H1 (cell line): Measurements from ENCODE around the gene SMARCD2. TPM values are rescaled to one million over a fixed set of nuclear protein-coding genes. Genes with fewer than 3 reads are reported as not detected.

Experiments used
- CTCF ChIA-PET: fragments of 300-600 bp; sonication (Branson Sonifier 250); formaldehyde crosslinking; loops from one replicate; lab custom pipeline; 2021; ENCODE audit not compliant: partially characterized antibody; lab: Charles Lee
- POLR2A ChIA-PET: fragments of 300-600 bp; sonication (Branson Sonifier 250); formaldehyde crosslinking; loops from one replicate; lab custom pipeline; 2021; ENCODE audit warnings: inconsistent platforms; ENCODE audit not compliant: partially characterized antibody; lab: Charles Lee
- DNase-seq, 2 experiments: peaks; one replicate each; pipeline versions ENCODE4 v3.0.0 to v3.0.0-alpha.2; 2010 to 2022; ENCODE audit warnings: low spot score in 2 of 2, low read depth in 1 of 2, mixed read lengths in 1 of 2
- FAIRE-seq: peaks from 2 replicates; lab custom pipeline; 2011; peaks lifted over from hg19 to GRCh38; lab: Jason Lieb, UNC
- H2AFZ ChIP-seq: 2 replicates; pipeline ENCODE4 v1.8.1; 2012; ENCODE audit warnings: low read length, inconsistent platforms
- H2AK5ac ChIP-seq: 2 replicates; pipeline ENCODE4 v1.6.1; 2013; ENCODE audit warnings: low read depth, low read length
- H2BK120ac ChIP-seq: replicated peaks from 2 replicates; pipeline ENCODE3; 2013; ENCODE audit warnings: low read depth, low read length, inconsistent platforms
- H2BK12ac ChIP-seq: 2 replicates; pipeline ENCODE4 v1.6.1; 2013; ENCODE audit warnings: low read depth, low read length
- H2BK15ac ChIP-seq: 2 replicates; pipeline ENCODE4 v1.6.1; 2013; ENCODE audit warnings: low read length
- H2BK20ac ChIP-seq: 2 replicates; pipeline ENCODE4 v1.6.1; 2013; ENCODE audit warnings: low read length
- H2BK5ac ChIP-seq: 2 replicates; pipeline ENCODE4 v1.6.1; 2013; ENCODE audit warnings: low read depth, low read length
- H3K14ac ChIP-seq: 2 replicates; pipeline ENCODE4 v1.6.1; 2013; ENCODE audit warnings: inconsistent platforms; ENCODE audit not compliant: insufficient read length
- H3K18ac ChIP-seq: 2 replicates; pipeline ENCODE4 v1.6.1; 2013; ENCODE audit warnings: low read length; ENCODE audit errors: extremely low read depth
- H3K23ac ChIP-seq: 2 replicates; pipeline ENCODE4 v1.6.1; 2013; ENCODE audit warnings: inconsistent platforms; ENCODE audit not compliant: insufficient read length
- H3K23me2 ChIP-seq: 2 replicates; pipeline ENCODE4 v1.6.1; 2013; ENCODE audit warnings: low read depth, low read length
- H3K27ac ChIP-seq: 2 replicates; pipeline ENCODE4 v1.6.1; 2011; ENCODE audit warnings: low read depth, low read length, inconsistent platforms
- H3K27me3 ChIP-seq, 4 experiments: replicated peaks in 1 of 4; 1 replicate in 1 of 4; 2 replicates in 3 of 4; pipeline versions ENCODE4 v1.6.1 to v1.8.1; 2011 to 2013; ENCODE audit warnings: low read length in 3 of 4, mild to moderate bottlenecking in 3 of 4, inconsistent platforms in 2 of 4, mixed read lengths in 2 of 4, moderate library complexity in 1 of 4; ENCODE audit not compliant: control insufficient read depth in 3 of 4, insufficient read depth in 3 of 4; ENCODE audit errors: extremely low read depth in 1 of 4
- H3K36me3 ChIP-seq, 4 experiments: 2 replicates each; pipeline versions ENCODE4 v1.6.1 to v1.8.1; 2011 to 2013; ENCODE audit warnings: mild to moderate bottlenecking in 4 of 4, low read length in 3 of 4, moderate library complexity in 2 of 4, control low read depth in 1 of 4, inconsistent platforms in 1 of 4; ENCODE audit not compliant: insufficient read depth in 4 of 4, control insufficient read depth in 2 of 4
- H3K4ac ChIP-seq: replicated peaks from 2 replicates; pipeline ENCODE3; 2013; ENCODE audit warnings: low read length, low read depth, mixed read lengths, inconsistent platforms; ENCODE audit not compliant: insufficient read length
- H3K4me1 ChIP-seq, 4 experiments: replicated peaks in 1 of 4; 1 replicate in 1 of 4; 2 replicates in 3 of 4; pipeline versions ENCODE4 v1.6.1 to v1.8.1; 2011 to 2013; ENCODE audit warnings: low read length in 3 of 4, inconsistent platforms in 2 of 4, mixed read lengths in 1 of 4; ENCODE audit not compliant: insufficient read depth in 4 of 4, control insufficient read depth in 3 of 4
- H3K4me2 ChIP-seq, 2 experiments: 2 replicates each; pipeline versions ENCODE4 v1.6.1 to v1.8.1; 2011 to 2013; ENCODE audit warnings: low read depth in 2 of 2, low read length in 2 of 2, control low read depth in 1 of 2, inconsistent platforms in 1 of 2, mild to moderate bottlenecking in 1 of 2; ENCODE audit not compliant: insufficient read depth in 1 of 2
- H3K4me3 ChIP-seq, 4 experiments: fragments of 200-600, 300-600 bp in 1 of 4; sonication (generic), shearing (Covaris generic), sonication (Bioruptor Twin) in 1 of 4; 2 replicates each; pipeline versions ENCODE4 v1.5.1 to v1.8.1; 2011 to 2016; ENCODE audit warnings: low read length in 4 of 4, low read depth in 3 of 4, control low read depth in 2 of 4, inconsistent platforms in 2 of 4, mild to moderate bottlenecking in 2 of 4, mixed read lengths in 1 of 4, moderate library complexity in 1 of 4; ENCODE audit not compliant: insufficient read depth in 2 of 4; ENCODE audit errors: extremely low read depth in 1 of 4
- H3K56ac ChIP-seq: replicated peaks from 2 replicates; pipeline ENCODE3; 2013; ENCODE audit warnings: low read depth, mild to moderate bottlenecking, mixed read lengths, low read length, inconsistent platforms; ENCODE audit not compliant: insufficient read length
- H3K79me1 ChIP-seq: 2 replicates; pipeline ENCODE4 v1.6.1; 2013; ENCODE audit warnings: low read depth, low read length, control low read depth
- H3K79me2 ChIP-seq, 2 experiments: 2 replicates each; pipeline versions ENCODE4 v1.6.1 to v1.8.1; 2012 to 2013; ENCODE audit warnings: low read length in 2 of 2, mild to moderate bottlenecking in 2 of 2, inconsistent platforms in 1 of 2; ENCODE audit not compliant: insufficient read depth in 2 of 2, control insufficient read depth in 1 of 2
- H3K9ac ChIP-seq, 4 experiments: replicated peaks in 1 of 4; 1 replicate in 1 of 4; 2 replicates in 3 of 4; pipeline versions ENCODE4 v1.6.1 to v1.8.1; 2011 to 2013; ENCODE audit warnings: low read depth in 3 of 4, low read length in 3 of 4, control low read depth in 2 of 4, mild to moderate bottlenecking in 2 of 4, moderate library complexity in 2 of 4, inconsistent platforms in 1 of 4; ENCODE audit errors: extremely low read depth in 1 of 4
- H3K9me3 ChIP-seq, 2 experiments: 2 replicates each; pipeline versions ENCODE4 v1.6.1 to v1.8.1; 2012 to 2013; ENCODE audit warnings: mild to moderate bottlenecking in 2 of 2, moderate library complexity in 2 of 2, control low read depth in 1 of 2, inconsistent platforms in 1 of 2, low read depth in 1 of 2, low read length in 1 of 2, mixed read lengths in 1 of 2; ENCODE audit not compliant: insufficient read depth in 2 of 2
- H4K20me1 ChIP-seq, 2 experiments: replicated peaks in 1 of 2; 2 replicates each; pipeline versions ENCODE3 to v1.8.1; 2011 to 2013; ENCODE audit warnings: inconsistent platforms in 2 of 2, low read length in 2 of 2, mild to moderate bottlenecking in 1 of 2; ENCODE audit not compliant: insufficient read depth in 2 of 2, control insufficient read depth in 1 of 2
- H4K5ac ChIP-seq: 2 replicates; pipeline ENCODE4 v1.6.1; 2013; ENCODE audit warnings: low read length, low read depth, mixed read lengths, inconsistent platforms; ENCODE audit not compliant: insufficient read length
- H4K8ac ChIP-seq: 2 replicates; pipeline ENCODE4 v1.8.0; 2013; ENCODE audit warnings: mild to moderate bottlenecking, moderate library complexity, low read length, inconsistent platforms; ENCODE audit not compliant: insufficient read depth; ENCODE audit errors: extremely low read depth
- H4K91ac ChIP-seq: replicated peaks from 2 replicates; pipeline ENCODE3; 2013; ENCODE audit warnings: low read length, mixed read lengths, inconsistent platforms; ENCODE audit not compliant: insufficient read length
- ASH2L ChIP-seq: fragments of 200-600, 300-600 bp; sonication (generic); IDR thresholded peaks from one replicate; pipeline ENCODE4 v1.7.1; 2017; ENCODE audit warnings: low read length
- FOSL1 ChIP-seq: IDR thresholded peaks from 2 replicates; pipeline ENCODE4 v1.6.1; 2011; ENCODE audit warnings: mild to moderate bottlenecking, low read depth, low read length, moderate library complexity; ENCODE audit not compliant: insufficient read depth
- SRF ChIP-seq: IDR thresholded peaks from 2 replicates; pipeline ENCODE4 v1.6.1; 2011; ENCODE audit warnings: mild to moderate bottlenecking, low read depth, low read length, moderate library complexity
- WGBS, 2 experiments: shearing (Covaris generic) in 1 of 2; methylation state at CpG; one replicate each; pipeline versions ENCODE4 v1.1.6 to v1.1.7; 2013 to 2015; ENCODE audit warnings: low lambda C conversion rate in 2 of 2, mixed read lengths in 2 of 2, inconsistent platforms in 1 of 2, low coverage in 1 of 2, missing lambda C conversion rate in 1 of 2; ENCODE audit not compliant: insufficient replicate concordance in 2 of 2, insufficient coverage in 1 of 2, insufficient read length in 1 of 2; ENCODE audit errors: extremely low coverage in 1 of 2, missing lambda C conversion rate in 1 of 2; 5-methylcytosine and 5-hydroxymethylcytosine counted together
- polyA plus RNA-seq, 7 experiments: library from polyadenylated mRNA; depleted of rRNA in 3 of 7; stranded (reverse) in 5 of 7; unstranded in 2 of 7; fragments of >200 nt in 5 of 7; fragments of 200-250 nt in 2 of 7; gene quantifications; 1 replicate in 5 of 7; 2 replicates in 1 of 7; 4 replicates in 1 of 7; pipeline versions ENCODE4 v1.2.1 to v1.2.3, GENCODE V29; 2011 to 2013; ENCODE audit warnings: missing spikeins in 2 of 7, mixed read lengths in 2 of 7
- total RNA-seq: library from RNA; stranded (reverse); fragmentation: NEBNext Ultra II Directional; extraction: Animal tissue kit (Norgen Biotek cat#: 25700); gene quantifications from 2 replicates; pipeline ENCODE4 v1.2.1, GENCODE V29; 2021

The SMARCD2 gene
- total and polyA plus RNA-seq, 2 of the 8 experiments (the other 6 are each of a cell fraction or from before 2014, with no cell fraction given), result 90.0 to 92.2 TPM

DNA sequence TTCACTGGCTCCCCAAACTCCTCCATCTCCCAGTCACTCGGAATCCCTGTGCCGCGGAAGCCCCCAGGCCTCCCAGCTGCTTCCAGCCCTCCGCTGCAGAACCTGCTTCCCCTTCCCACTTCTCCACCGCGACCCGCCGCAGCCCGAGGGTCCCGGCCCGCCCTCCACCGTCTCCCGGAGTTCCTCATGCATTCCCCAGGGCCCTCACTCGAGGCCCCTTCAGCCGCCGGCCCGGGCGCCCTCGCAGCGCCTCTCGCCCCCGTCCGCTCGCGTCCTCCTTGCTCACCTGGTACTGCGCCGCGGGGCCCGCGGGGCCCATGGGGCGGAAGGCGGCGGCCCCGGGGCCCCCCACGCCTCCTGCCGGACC is 329 bp downstream of the SMARCD2 start:
- no peak overlapping the region for H2AFZ ChIP-seq
- CTCF ChIA-PET, result interaction anchor here (0.6 to 1.4 kb wide), 4 partner anchors 10 to 18 kb away, joined by 4 to 7 read pairs (median 4); partner anchors contain the start of gene PSMC5

More for the DNA sequence above, 329 bp downstream of the SMARCD2 start:
- Histone ChIP-seq H2AK5ac (no peak overlapping the region), H2BK15ac (no peak overlapping the region), H4K20me1 (peaks cover 0 to 4% of the 10 kb centered on the region in 2 experiments), H2BK20ac (no peak overlapping the region), H3K9ac (peak overlapping the region; percentile 68 to 81 (median 73)), H3K14ac (no peak overlapping the region), H3K23me2 (peaks cover 8% of the 10 kb centered on the region), H3K9me3 (no peaks in the 10 kb centered on the region), H3K4ac (no peak overlapping the region), H2BK120ac (no peak overlapping the region), H3K27me3 (peaks cover 0 to 10% (median 5%) of the 10 kb centered on the region in 4 experiments; a peak in 5 of 7 replicates), H3K23ac (no peak overlapping the region), H2BK5ac (peak overlapping the region; percentile 73; the same call in 1 of the 2 replicates), H3K56ac (peak overlapping the region; percentile 73), H4K5ac (peak overlapping the region; percentile 38), H4K8ac (peak overlapping the region; percentile 51), H3K4me2 (peak overlapping the region; percentile 93), H4K91ac (peak overlapping the region; percentile 14), H3K79me1 (peaks cover 20% of the 10 kb centered on the region), H3K36me3 (no peaks in the 10 kb centered on the region; a peak in 2 of 8 replicates), H3K79me2 (peaks cover 11 to 38% of the 10 kb centered on the region in 2 experiments), H2BK12ac (no peak overlapping the region), H3K4me3 (peak overlapping the region; percentile 76 to 97 (median 83)), H3K4me1 (peaks cover 3 to 28% (median 26%) of the 10 kb centered on the region in 4 experiments), H3K27ac (peak overlapping the region; percentile 65; the same call in 1 of the 2 replicates), H3K18ac (peak overlapping the region; percentile 24)
- DNase-seq (peak in 1 of 2 experiments; percentile 63), FAIRE-seq (no peak)
- POLR2A ChIA-PET, result interaction anchor here (0.7 to 27.8 kb wide), 4 partner anchors 8 to 303 kb away, joined by 3 to 593 read pairs (median 8); partner anchors contain the start of genes CCDC47, DDX42, FTSJ3 and PSMC5
- WGBS, 2 experiments, result 2% methylated on average over 14 of the region's 36 CpGs; no CpG with 5 or more reads in 1 of the 2 experiments
- TF ChIP-seq SRF (no peak), ASH2L (peak; percentile 10), FOSL1 (no peak)
